ENCODE measurements around the gene NEMF. TPM values are rescaled to one million over a fixed set of nuclear protein-coding genes. Genes with fewer than 3 reads are reported as not detected.

NEMF gene
- total and polyA plus RNA-seq, 2 donors (not counting 1 experiment from before 2014, with no cell fraction given) = 26.7 to 127 TPM

- Mint-ChIP-seq H3K4me3 (peak overlapping the region; percentile 34), H3K27ac (peak overlapping the region; percentile 93), H3K4me1 (peaks cover 39% of the 10 kb centered on the region), H3K27me3 (no peaks in the 10 kb centered on the region), H3K9me3 (ENCODE audit: insufficient read depth) (no peaks in the 10 kb centered on the region)
- Histone ChIP-seq H3K9ac (ENCODE audit: low read length) (no peak overlapping the region), H3K4me2 (replicated peaks; ENCODE audit: low read depth, low read length, poor library complexity, severe bottlenecking) (no peak overlapping the region), H3K36me3 (replicated peaks in 1 of 2; ENCODE audit: control extremely low read depth in 1 of 2, control insufficient read depth in 1 of 2, extremely low read depth in 1 of 2, insufficient read depth in 2 of 2, low read length in 1 of 2) (no peaks in the 10 kb centered on the region), H3K79me2 (ENCODE audit: control insufficient read depth, insufficient read depth, low read length) (peaks cover 14% of the 10 kb centered on the region), H3K27me3 (replicated peaks in 1 of 4; ENCODE audit: control extremely low read depth in 1 of 4, control insufficient read depth in 3 of 4, insufficient read depth in 4 of 4, low read length in 3 of 4) (no peaks in the 10 kb centered on the region), H3K27ac (ENCODE audit: low read length in 2 of 2) (peak overlapping the region; percentile 80 to 96), H3K4me3 (ENCODE audit: control extremely low read depth in 1 of 5, extremely low read depth in 1 of 5, insufficient read depth in 1 of 5, low read depth in 2 of 5, low read length in 4 of 5) (no peak overlapping the region), H4K20me1 (ENCODE audit: control insufficient read depth, insufficient read depth, low read length, poor library complexity, severe bottlenecking) (no peaks in the 10 kb centered on the region), H2AFZ (ENCODE audit: insufficient read depth, low read depth, low read length, poor library complexity, severe bottlenecking) (no peak overlapping the region), H3K4me1 (ENCODE audit: control insufficient read depth in 2 of 2, insufficient read depth in 2 of 2, low read length in 2 of 2) (peaks cover 39 to 41% of the 10 kb centered on the region in 2 donors), H3K9me3 (ENCODE audit: control extremely low read depth in 1 of 3, control insufficient read depth in 2 of 3, insufficient read depth in 1 of 3, low read length in 2 of 3) (no peaks in the 10 kb centered on the region)
- TF ChIP-seq EZH2 (IDR thresholded peaks at IDR 0.05; ENCODE audit: borderline replicate concordance, insufficient read depth, low read depth, low read length, poor library complexity, severe bottlenecking) (no peak), CTCF (IDR thresholded peaks at IDR 0.05) (no peak)
- ChIA-PET POLR2A (interaction anchor here (0.6 to 1.5 kb wide), 8 partner anchors 18 to 242 kb away, joined by 3 to 7 read pairs (median 6); no protein-coding TSS in a partner anchor), CTCF (interaction anchor here (1.1 to 5.5 kb wide), 5 partner anchors 8 to 138 kb away, joined by 3 to 39 read pairs (median 7); no protein-coding TSS in a partner anchor)
- no CpG with 5 or more reads among the region's 6 CpGs for WGBS (ENCODE audit: insufficient coverage)
- DNase-seq (no peak), ATAC-seq (ENCODE audit: low read depth) (no peak)
- intact Hi-C loops (cut with micrococcal nuclease) = loop anchor here (1.0 kb wide), 1 partner anchor 132 kb away; no protein-coding TSS in a partner anchor
Observed at GRCh38 chr14:49870908-49871307, 18.3 kb upstream of the NEMF start.

- Histone ChIP-seq H3K4me3 (ENCODE audit: control extremely low read depth in 1 of 5, extremely low read depth in 1 of 5, insufficient read depth in 1 of 5, low read depth in 2 of 5, low read length in 4 of 5) (peak overlapping the region; percentile 33 to 50 (median 46)), H3K9ac (ENCODE audit: low read length) (peak overlapping the region; percentile 64), H4K20me1 (ENCODE audit: control insufficient read depth, insufficient read depth, low read length, poor library complexity, severe bottlenecking) (no peaks in the 10 kb centered on the region), H3K36me3 (replicated peaks in 1 of 2; ENCODE audit: control extremely low read depth in 1 of 2, control insufficient read depth in 1 of 2, extremely low read depth in 1 of 2, insufficient read depth in 2 of 2, low read length in 1 of 2) (no peaks in the 10 kb centered on the region), H3K79me2 (ENCODE audit: control insufficient read depth, insufficient read depth, low read length) (peaks cover 18% of the 10 kb centered on the region), H3K27ac (ENCODE audit: low read length in 2 of 2) (peak overlapping the region; percentile 87 to 96), H2AFZ (ENCODE audit: insufficient read depth, low read depth, low read length, poor library complexity, severe bottlenecking) (peak overlapping the region; percentile 12), H3K4me2 (replicated peaks; ENCODE audit: low read depth, low read length, poor library complexity, severe bottlenecking) (peak overlapping the region; percentile 83), H3K4me1 (ENCODE audit: control insufficient read depth in 2 of 2, insufficient read depth in 2 of 2, low read length in 2 of 2) (peaks cover 56 to 60% of the 10 kb centered on the region in 2 donors), H3K27me3 (replicated peaks in 1 of 4; ENCODE audit: control extremely low read depth in 1 of 4, control insufficient read depth in 3 of 4, insufficient read depth in 4 of 4, low read length in 3 of 4) (no peaks in the 10 kb centered on the region), H3K9me3 (ENCODE audit: control extremely low read depth in 1 of 3, control insufficient read depth in 2 of 3, insufficient read depth in 1 of 3, low read length in 2 of 3) (no peaks in the 10 kb centered on the region)
- ATAC-seq (ENCODE audit: low read depth) (no peak), DNase-seq (no peak)
- peak overlapping the region; percentile 99 for H3K27ac Mint-ChIP-seq
- no peaks in the 10 kb centered on the region for H3K27me3 Mint-ChIP-seq
- intact Hi-C loops (cut with micrococcal nuclease) = loop anchor here (1.0 to 10.0 kb wide), 4 partner anchors 24 to 956 kb away; no protein-coding TSS in a partner anchor
- peak overlapping the region; percentile 91 for H3K4me3 Mint-ChIP-seq
- H3K4me1 Mint-ChIP-seq = peaks cover 39% of the 10 kb centered on the region
- POLR2A ChIA-PET = interaction anchor here (0.6 to 3.9 kb wide), 17 partner anchors 13 to 236 kb away, joined by 3 to 45 read pairs (median 4); partner anchors contain the start of gene ARF6
- TF ChIP-seq EZH2 (IDR thresholded peaks at IDR 0.05; ENCODE audit: borderline replicate concordance, insufficient read depth, low read depth, low read length, poor library complexity, severe bottlenecking) (no peak), CTCF (IDR thresholded peaks at IDR 0.05) (no peak)
- H3K9me3 Mint-ChIP-seq (ENCODE audit: insufficient read depth) = no peaks in the 10 kb centered on the region
- CTCF ChIA-PET = interaction anchor here (0.9 to 10.0 kb wide), 16 partner anchors 11 to 992 kb away, joined by 3 to 182 read pairs (median 6); partner anchors contain the start of genes ARF6, NEMF, RPS29 and VCPKMT
- WGBS (ENCODE audit: insufficient coverage) = no CpG with 5 or more reads among the region's 5 CpGs
Observed at GRCh38 chr14:49868720-49869114, 16.1 kb upstream of the NEMF start.

Measured in B cell (primary cell).